ENCODE data around the gene PSAPL1.

The PSAPL1 gene

GRCh38 chr4:7390336-7390735 is 44.4 kb downstream of the PSAPL1 start:
- H3K27ac ChIP-seq (replicated peaks), result no peak overlapping the region
- DNase-seq (ENCODE audit: low read depth in 1 of 2, low spot score in 1 of 2), result no peak
- H3K27me3 ChIP-seq (ENCODE audit: insufficient read depth, poor library complexity, severe bottlenecking), result no peaks in the 10 kb centered on the region
- H3K4me3 ChIP-seq (replicated peaks; ENCODE audit: insufficient read depth, low read length), result no peak overlapping the region
- TF ChIP-seq CTCF (IDR thresholded peaks at IDR 0.05; ENCODE audit: insufficient read depth, low read length) (no peak), POLR2AphosphoS5 (IDR thresholded peaks at IDR 0.05; ENCODE audit: low read depth) (no peak), GABPA (IDR thresholded peaks at IDR 0.05; ENCODE audit: low read depth) (no peak), SPI1 (IDR thresholded peaks at IDR 0.05; ENCODE audit: borderline replicate concordance, low read depth) (no peak)
- TF ChIP-seq, protein P1, sequence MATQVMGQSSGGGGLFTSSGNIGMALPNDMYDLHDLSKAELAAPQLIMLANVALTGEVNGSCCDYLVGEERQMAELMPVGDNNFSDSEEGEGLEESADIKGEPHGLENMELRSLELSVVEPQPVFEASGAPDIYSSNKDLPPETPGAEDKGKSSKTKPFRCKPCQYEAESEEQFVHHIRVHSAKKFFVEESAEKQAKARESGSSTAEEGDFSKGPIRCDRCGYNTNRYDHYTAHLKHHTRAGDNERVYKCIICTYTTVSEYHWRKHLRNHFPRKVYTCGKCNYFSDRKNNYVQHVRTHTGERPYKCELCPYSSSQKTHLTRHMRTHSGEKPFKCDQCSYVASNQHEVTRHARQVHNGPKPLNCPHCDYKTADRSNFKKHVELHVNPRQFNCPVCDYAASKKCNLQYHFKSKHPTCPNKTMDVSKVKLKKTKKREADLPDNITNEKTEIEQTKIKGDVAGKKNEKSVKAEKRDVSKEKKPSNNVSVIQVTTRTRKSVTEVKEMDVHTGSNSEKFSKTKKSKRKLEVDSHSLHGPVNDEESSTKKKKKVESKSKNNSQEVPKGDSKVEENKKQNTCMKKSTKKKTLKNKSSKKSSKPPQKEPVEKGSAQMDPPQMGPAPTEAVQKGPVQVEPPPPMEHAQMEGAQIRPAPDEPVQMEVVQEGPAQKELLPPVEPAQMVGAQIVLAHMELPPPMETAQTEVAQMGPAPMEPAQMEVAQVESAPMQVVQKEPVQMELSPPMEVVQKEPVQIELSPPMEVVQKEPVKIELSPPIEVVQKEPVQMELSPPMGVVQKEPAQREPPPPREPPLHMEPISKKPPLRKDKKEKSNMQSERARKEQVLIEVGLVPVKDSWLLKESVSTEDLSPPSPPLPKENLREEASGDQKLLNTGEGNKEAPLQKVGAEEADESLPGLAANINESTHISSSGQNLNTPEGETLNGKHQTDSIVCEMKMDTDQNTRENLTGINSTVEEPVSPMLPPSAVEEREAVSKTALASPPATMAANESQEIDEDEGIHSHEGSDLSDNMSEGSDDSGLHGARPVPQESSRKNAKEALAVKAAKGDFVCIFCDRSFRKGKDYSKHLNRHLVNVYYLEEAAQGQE (IDR thresholded peaks at IDR 0.05; ENCODE audit: insufficient replicate concordance, low read depth), result no peak

DNA sequence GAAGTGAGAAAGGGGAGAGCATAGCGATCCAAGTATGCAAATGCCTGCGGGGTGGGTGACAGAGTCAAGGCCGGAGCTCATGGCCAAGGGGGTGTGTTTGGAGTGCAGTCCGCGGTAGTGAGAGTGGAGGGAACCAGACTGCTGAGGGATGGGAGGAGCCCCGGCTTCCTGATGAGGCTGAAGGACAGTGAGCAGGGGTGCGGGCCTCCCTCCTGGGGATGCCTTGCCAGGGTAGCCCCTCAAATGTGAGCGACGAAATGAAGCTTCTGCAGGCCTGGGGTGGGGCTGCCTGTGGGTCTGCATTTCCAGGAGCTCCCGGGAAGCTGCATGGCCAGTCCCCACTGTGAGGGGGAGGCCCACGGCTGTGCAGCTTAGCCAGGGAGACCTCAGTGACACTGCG is 45.0 kb downstream of the PSAPL1 start:
- DNase-seq (ENCODE audit: low read depth in 1 of 2, low spot score in 1 of 2), result no peak
- no peak overlapping the region for H3K27ac ChIP-seq (replicated peaks)
- no peak overlapping the region for H3K4me3 ChIP-seq (replicated peaks; ENCODE audit: insufficient read depth, low read length)
- no peaks in the 10 kb centered on the region for H3K27me3 ChIP-seq (ENCODE audit: insufficient read depth, poor library complexity, severe bottlenecking)
- TF ChIP-seq SPI1 (IDR thresholded peaks at IDR 0.05; ENCODE audit: borderline replicate concordance, low read depth), result no peak
- TF ChIP-seq CTCF (IDR thresholded peaks at IDR 0.05; ENCODE audit: insufficient read depth, low read length), result no peak
- TF ChIP-seq, protein P1 (IDR thresholded peaks at IDR 0.05; ENCODE audit: insufficient replicate concordance, low read depth), result no peak
- no peak for TF ChIP-seq GABPA (IDR thresholded peaks at IDR 0.05; ENCODE audit: low read depth)
- TF ChIP-seq POLR2AphosphoS5 (IDR thresholded peaks at IDR 0.05; ENCODE audit: low read depth), result no peak

- TF ChIP-seq, protein P1 (IDR thresholded peaks at IDR 0.05; ENCODE audit: insufficient replicate concordance, low read depth), result no peak
- TF ChIP-seq POLR2AphosphoS5 (IDR thresholded peaks at IDR 0.05; ENCODE audit: low read depth), result no peak
- no peak for TF ChIP-seq SPI1 (IDR thresholded peaks at IDR 0.05; ENCODE audit: borderline replicate concordance, low read depth)
- TF ChIP-seq GABPA (IDR thresholded peaks at IDR 0.05; ENCODE audit: low read depth), result no peak
- no peak for TF ChIP-seq CTCF (IDR thresholded peaks at IDR 0.05; ENCODE audit: insufficient read depth, low read length)
- Histone ChIP-seq H3K4me3 (replicated peaks; ENCODE audit: insufficient read depth, low read length) (no peak overlapping the region), H3K27ac (replicated peaks) (no peak overlapping the region), H3K27me3 (ENCODE audit: insufficient read depth, poor library complexity, severe bottlenecking) (no peaks in the 10 kb centered on the region)
- DNase-seq (ENCODE audit: low read depth in 1 of 2, low spot score in 1 of 2), result no peak
Measured at GRCh38 chr4:7389101-7389701, 45.5 kb downstream of the PSAPL1 start.
